ENCODE results near the gene ASCC3.

DNA sequence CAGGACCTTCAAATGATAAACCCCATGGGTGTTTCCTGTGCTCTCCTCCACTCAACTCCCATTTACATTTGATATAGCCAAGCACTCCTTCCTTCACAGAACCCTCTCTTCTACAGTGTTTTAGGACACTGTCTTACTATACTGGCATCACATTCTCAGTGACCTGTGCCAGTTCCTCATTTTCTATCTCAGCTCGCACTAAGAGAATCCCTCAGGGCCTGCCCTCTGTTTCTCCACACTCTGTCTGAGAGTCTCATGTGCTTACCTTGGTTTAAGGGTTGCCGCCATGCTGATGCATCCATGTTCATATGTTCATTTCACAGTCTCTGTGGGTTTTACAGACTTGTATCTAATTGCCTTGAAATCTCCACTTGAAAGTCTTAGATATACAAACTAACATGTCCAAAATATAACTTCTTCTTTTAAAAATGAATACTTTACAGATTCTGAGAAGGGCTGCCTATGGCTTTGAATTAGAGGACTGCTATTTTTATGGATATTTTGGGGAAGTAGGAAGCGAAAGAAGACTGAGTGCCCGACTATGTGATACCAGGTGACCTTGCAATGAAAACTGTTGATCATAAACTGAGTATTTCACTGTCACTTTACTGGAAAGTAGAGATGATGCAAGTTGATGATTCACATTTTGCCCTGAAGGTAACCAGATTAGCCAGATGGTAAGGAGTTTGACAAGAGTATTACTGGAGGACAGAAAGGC, 263.3 kb downstream of the ASCC3 start:
- TF ChIP-seq, protein P1, sequence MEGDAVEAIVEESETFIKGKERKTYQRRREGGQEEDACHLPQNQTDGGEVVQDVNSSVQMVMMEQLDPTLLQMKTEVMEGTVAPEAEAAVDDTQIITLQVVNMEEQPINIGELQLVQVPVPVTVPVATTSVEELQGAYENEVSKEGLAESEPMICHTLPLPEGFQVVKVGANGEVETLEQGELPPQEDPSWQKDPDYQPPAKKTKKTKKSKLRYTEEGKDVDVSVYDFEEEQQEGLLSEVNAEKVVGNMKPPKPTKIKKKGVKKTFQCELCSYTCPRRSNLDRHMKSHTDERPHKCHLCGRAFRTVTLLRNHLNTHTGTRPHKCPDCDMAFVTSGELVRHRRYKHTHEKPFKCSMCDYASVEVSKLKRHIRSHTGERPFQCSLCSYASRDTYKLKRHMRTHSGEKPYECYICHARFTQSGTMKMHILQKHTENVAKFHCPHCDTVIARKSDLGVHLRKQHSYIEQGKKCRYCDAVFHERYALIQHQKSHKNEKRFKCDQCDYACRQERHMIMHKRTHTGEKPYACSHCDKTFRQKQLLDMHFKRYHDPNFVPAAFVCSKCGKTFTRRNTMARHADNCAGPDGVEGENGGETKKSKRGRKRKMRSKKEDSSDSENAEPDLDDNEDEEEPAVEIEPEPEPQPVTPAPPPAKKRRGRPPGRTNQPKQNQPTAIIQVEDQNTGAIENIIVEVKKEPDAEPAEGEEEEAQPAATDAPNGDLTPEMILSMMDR (IDR thresholded peaks at IDR 0.05) = no peak
- TF ChIP-seq POLR2A (IDR thresholded peaks at IDR 0.05) (no peak), POLR2AphosphoS5 (IDR thresholded peaks at IDR 0.05) (no peak), EP300 (IDR thresholded peaks at IDR 0.05) (no peak)
